Muscle of arm (tissue), 12 donors: ENCODE measurements around the gene RGS8. TPM values are rescaled to one million over a fixed set of nuclear protein-coding genes. Genes with fewer than 3 reads are reported as not detected.

Experiments
- DNase-seq: peaks from one replicate; pipeline ENCODE4 v3.0.0-alpha.2; 2013
- polyA plus RNA-seq, 12 donors: library from polyadenylated mRNA; unstranded; fragments of 120-200 nt; gene quantifications; one replicate each; pipeline ENCODE4 v1.2.1, GENCODE V29; 2013; ENCODE audit not compliant: insufficient read length in 12 of 12

Gene RGS8
- polyA plus RNA-seq, 12 donors: 0.03 to 0.20 (median 0.12) TPM; not detected in 3

GRCh38 chr1:182641561-182641960, 42.8 kb downstream of the RGS8 start:
- DNase-seq: no peak

GRCh38 chr1:182639330-182639729, 45.1 kb downstream of the RGS8 start:
- no peak for DNase-seq

GRCh38 chr1:182637769-182638168, 46.6 kb downstream of the RGS8 start:
- DNase-seq: no peak

GRCh38 chr1:182635871-182636270, 48.5 kb downstream of the RGS8 start:
- no peak for DNase-seq

Other genes with a start within 250 kb of the RGS8 start
- gene RGSL1, start 234.4 kb downstream of the RGS8 start, polyA plus RNA-seq: not detected
- gene RNASEL, start 95.3 kb downstream of the RGS8 start, polyA plus RNA-seq: 1 to 10 TPM in 11 of 12 donors, not detected in 1; 2.8 to 8.9 (median 5.9) TPM
- 10 to 100 TPM in 5 of 12 donors, 1 to 10 TPM in 6, not detected in 1; 5.1 to 23.5 (median 9.3) TPM for gene RGS16, start 80.2 kb downstream of the RGS8 start, polyA plus RNA-seq
- 10 to 100 TPM in 4 of 12 donors, 1 to 10 TPM in 7, not detected in 1; 3.9 to 22.6 (median 8.3) TPM for gene NPL, start 105.2 kb upstream of the RGS8 start, polyA plus RNA-seq
- gene DHX9, start 154.8 kb upstream of the RGS8 start, polyA plus RNA-seq: 100 to 1,000 TPM in 11 of 12 donors, not detected in 1; 109 to 149 (median 135) TPM